Loucy (cell line): Measurements from ENCODE around the gene C10orf62.

Experiments
- CTCF ChIP-seq: fragments of 200-600 bp; sonication (generic); conservative IDR thresholded peaks from 2 replicates; pipeline ENCODE4 v1.5.1; 2014; ENCODE audit warnings: mild to moderate bottlenecking, antibody characterized with exemption, low read length
- EZH2phosphoT487 ChIP-seq: fragments of 200-600 bp; IDR thresholded peaks from 2 replicates; pipeline ENCODE4 v1.6.1; 2018; ENCODE audit warnings: antibody characterized with exemption, mild to moderate bottlenecking, moderate library complexity, borderline replicate concordance

GRCh38 chr10:97584798-97585438 is 4.6 kb upstream of the C10orf62 start:
- TF ChIP-seq CTCF (no peak), EZH2phosphoT487 (no peak)
